ENCODE results near the gene TOP1. TPM values are rescaled to one million over a fixed set of nuclear protein-coding genes. Genes with fewer than 3 reads are reported as not detected.
A peak's percentile ranks its signal among the peaks of the same experiment; 100 is the strongest.

TOP1 gene
- total and polyA plus RNA-seq, 9 of the 15 experiments (the other 6 are each of a cell fraction or from before 2014, with no cell fraction given) = 26.4 to 127 (median 39.6) TPM

- no peak for TF ChIP-seq TFAP4 (CRISPR knock-in tag; IDR thresholded peaks at IDR 0.05; ENCODE audit: borderline replicate concordance)
- peak in 1 of 2 experiments; percentile 71; a peak in 1 of 4 replicates for TF ChIP-seq HDAC1 (IDR thresholded peaks at IDR 0.05)
- no peak for TF ChIP-seq BRCA1 (IDR thresholded peaks at IDR 0.05)
- no peak for TF ChIP-seq BRCA1 (CRISPR knock-in tag; IDR thresholded peaks at IDR 0.05)
- TF ChIP-seq GTF2F1 (IDR thresholded peaks at IDR 0.05; ENCODE audit: low read depth, low read length) = no peak
- TF ChIP-seq RCOR1 (IDR thresholded peaks at IDR 0.05; ENCODE audit: borderline replicate concordance in 1 of 2, low read depth in 2 of 2, low read length in 2 of 2) = peak in 1 of 2 experiments; percentile 76; a peak in 2 of 4 replicates
- no peak for TF ChIP-seq CBX5 (IDR thresholded peaks at IDR 0.05; ENCODE audit: borderline replicate concordance, low read depth)
- peak; percentile 48; the same call in 1 of the 2 replicates for TF ChIP-seq MAFF (IDR thresholded peaks at IDR 0.05; ENCODE audit: low read length)
- TF ChIP-seq HOXB6 (CRISPR knock-in tag; IDR thresholded peaks at IDR 0.05; ENCODE audit: borderline replicate concordance) = no peak
- no peak for TF ChIP-seq POLR3A (IDR thresholded peaks at IDR 0.05; ENCODE audit: borderline replicate concordance, extremely low read depth, insufficient read depth, insufficient read length)
- TF ChIP-seq HEY1 (CRISPR knock-in tag; IDR thresholded peaks at IDR 0.05; ENCODE audit: borderline replicate concordance) = no peak
- no peak for TF ChIP-seq ZNF318 (IDR thresholded peaks at IDR 0.05; ENCODE audit: borderline replicate concordance in 1 of 2, low read depth in 1 of 2)
- no peak for TF ChIP-seq CC2D1A (IDR thresholded peaks at IDR 0.05)
- TF ChIP-seq PHTF2 (CRISPR knock-in tag; IDR thresholded peaks at IDR 0.05) = no peak
- no peak for TF ChIP-seq KDM2B (CRISPR knock-in tag; IDR thresholded peaks at IDR 0.05)
- TF ChIP-seq KDM5B (IDR thresholded peaks at IDR 0.05; ENCODE audit: insufficient replicate concordance, low read depth, low read length) = no peak
- TF ChIP-seq TEAD1 (CRISPR knock-in tag; IDR thresholded peaks at IDR 0.05) = no peak
- TF ChIP-seq FUS (optimal IDR thresholded peaks at IDR 0.05; ENCODE audit: low read depth, low read length) = no peak
- TF ChIP-seq ZNF695 (CRISPR knock-in tag; IDR thresholded peaks at IDR 0.05) = no peak
- TF ChIP-seq ZBTB9 (CRISPR knock-in tag; IDR thresholded peaks at IDR 0.05) = no peak
Observed at GRCh38 chr20:41072915-41073314, 44.3 kb downstream of the TOP1 start (continued).
